ENCODE data around the gene ALDH2. TPM values are rescaled to one million over a fixed set of nuclear protein-coding genes. Genes with fewer than 3 reads are reported as not detected.

The ALDH2 gene
- total and polyA plus RNA-seq, 9 of the 15 experiments (the other 6 are each of a cell fraction or from before 2014, with no cell fraction given), result 1.9 to 22.5 (median 12.2) TPM

GRCh38 chr12:111840807-111841206 lies 74.1 kb downstream of the ALDH2 start (continued):
- TF ChIP-seq, protein P1, sequence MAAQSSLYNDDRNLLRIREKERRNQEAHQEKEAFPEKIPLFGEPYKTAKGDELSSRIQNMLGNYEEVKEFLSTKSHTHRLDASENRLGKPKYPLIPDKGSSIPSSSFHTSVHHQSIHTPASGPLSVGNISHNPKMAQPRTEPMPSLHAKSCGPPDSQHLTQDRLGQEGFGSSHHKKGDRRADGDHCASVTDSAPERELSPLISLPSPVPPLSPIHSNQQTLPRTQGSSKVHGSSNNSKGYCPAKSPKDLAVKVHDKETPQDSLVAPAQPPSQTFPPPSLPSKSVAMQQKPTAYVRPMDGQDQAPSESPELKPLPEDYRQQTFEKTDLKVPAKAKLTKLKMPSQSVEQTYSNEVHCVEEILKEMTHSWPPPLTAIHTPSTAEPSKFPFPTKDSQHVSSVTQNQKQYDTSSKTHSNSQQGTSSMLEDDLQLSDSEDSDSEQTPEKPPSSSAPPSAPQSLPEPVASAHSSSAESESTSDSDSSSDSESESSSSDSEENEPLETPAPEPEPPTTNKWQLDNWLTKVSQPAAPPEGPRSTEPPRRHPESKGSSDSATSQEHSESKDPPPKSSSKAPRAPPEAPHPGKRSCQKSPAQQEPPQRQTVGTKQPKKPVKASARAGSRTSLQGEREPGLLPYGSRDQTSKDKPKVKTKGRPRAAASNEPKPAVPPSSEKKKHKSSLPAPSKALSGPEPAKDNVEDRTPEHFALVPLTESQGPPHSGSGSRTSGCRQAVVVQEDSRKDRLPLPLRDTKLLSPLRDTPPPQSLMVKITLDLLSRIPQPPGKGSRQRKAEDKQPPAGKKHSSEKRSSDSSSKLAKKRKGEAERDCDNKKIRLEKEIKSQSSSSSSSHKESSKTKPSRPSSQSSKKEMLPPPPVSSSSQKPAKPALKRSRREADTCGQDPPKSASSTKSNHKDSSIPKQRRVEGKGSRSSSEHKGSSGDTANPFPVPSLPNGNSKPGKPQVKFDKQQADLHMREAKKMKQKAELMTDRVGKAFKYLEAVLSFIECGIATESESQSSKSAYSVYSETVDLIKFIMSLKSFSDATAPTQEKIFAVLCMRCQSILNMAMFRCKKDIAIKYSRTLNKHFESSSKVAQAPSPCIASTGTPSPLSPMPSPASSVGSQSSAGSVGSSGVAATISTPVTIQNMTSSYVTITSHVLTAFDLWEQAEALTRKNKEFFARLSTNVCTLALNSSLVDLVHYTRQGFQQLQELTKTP (IDR thresholded peaks at IDR 0.05; ENCODE audit: low read depth in 1 of 2, partially characterized antibody in 2 of 2), result no peak
- TF ChIP-seq ZNF584 (CRISPR knock-in tag; IDR thresholded peaks at IDR 0.05; ENCODE audit: low read depth), result no peak
- TF ChIP-seq BRCA1 (IDR thresholded peaks at IDR 0.05), result no peak
- TF ChIP-seq BRCA1 (CRISPR knock-in tag; IDR thresholded peaks at IDR 0.05), result no peak
- TF ChIP-seq TCF7L2 (IDR thresholded peaks at IDR 0.05; ENCODE audit: low read depth, low read length), result no peak
- TF ChIP-seq GTF3C2 (IDR thresholded peaks at IDR 0.05; ENCODE audit: borderline replicate concordance, extremely low read depth, insufficient read length), result peak; percentile 63
- TF ChIP-seq SIRT6 (IDR thresholded peaks at IDR 0.05; ENCODE audit: low read depth, low read length), result no peak
- no peak for TF ChIP-seq DIDO1 (tag; IDR thresholded peaks at IDR 0.05; ENCODE audit: low read depth)
- TF ChIP-seq, protein P2, sequence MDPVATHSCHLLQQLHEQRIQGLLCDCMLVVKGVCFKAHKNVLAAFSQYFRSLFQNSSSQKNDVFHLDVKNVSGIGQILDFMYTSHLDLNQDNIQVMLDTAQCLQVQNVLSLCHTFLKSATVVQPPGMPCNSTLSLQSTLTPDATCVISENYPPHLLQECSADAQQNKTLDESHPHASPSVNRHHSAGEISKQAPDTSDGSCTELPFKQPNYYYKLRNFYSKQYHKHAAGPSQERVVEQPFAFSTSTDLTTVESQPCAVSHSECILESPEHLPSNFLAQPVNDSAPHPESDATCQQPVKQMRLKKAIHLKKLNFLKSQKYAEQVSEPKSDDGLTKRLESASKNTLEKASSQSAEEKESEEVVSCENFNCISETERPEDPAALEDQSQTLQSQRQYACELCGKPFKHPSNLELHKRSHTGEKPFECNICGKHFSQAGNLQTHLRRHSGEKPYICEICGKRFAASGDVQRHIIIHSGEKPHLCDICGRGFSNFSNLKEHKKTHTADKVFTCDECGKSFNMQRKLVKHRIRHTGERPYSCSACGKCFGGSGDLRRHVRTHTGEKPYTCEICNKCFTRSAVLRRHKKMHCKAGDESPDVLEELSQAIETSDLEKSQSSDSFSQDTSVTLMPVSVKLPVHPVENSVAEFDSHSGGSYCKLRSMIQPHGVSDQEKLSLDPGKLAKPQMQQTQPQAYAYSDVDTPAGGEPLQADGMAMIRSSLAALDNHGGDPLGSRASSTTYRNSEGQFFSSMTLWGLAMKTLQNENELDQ (CRISPR knock-in tag; IDR thresholded peaks at IDR 0.05; ENCODE audit: borderline replicate concordance), result no peak
- no peak for TF ChIP-seq SIN3B (IDR thresholded peaks at IDR 0.05; ENCODE audit: low read depth)
- 0 out of 2 replicates have a peak, but pooled peaks have one; percentile 20 for TF ChIP-seq HDAC2 (IDR thresholded peaks at IDR 0.05)
- TF ChIP-seq BRD9 (IDR thresholded peaks at IDR 0.05; ENCODE audit: low read depth, partially characterized antibody), result no peak
- TF ChIP-seq SMAD2 (IDR thresholded peaks at IDR 0.05; ENCODE audit: low read depth, low read length), result no peak
- TF ChIP-seq ZBTB8A (IDR thresholded peaks at IDR 0.05; ENCODE audit: partially characterized antibody), result no peak
- TF ChIP-seq CREM (IDR thresholded peaks at IDR 0.05; ENCODE audit: low read depth), result no peak
- TF ChIP-seq E2F8 (IDR thresholded peaks at IDR 0.05; ENCODE audit: low read depth, partially characterized antibody), result peak; percentile 11

All from K562 (cell line).